GM21360 (cell line): ENCODE measurements around the gene SRSF6.
"Not testable (repeated sequence)": the region's sequence is repeated elsewhere in the genome, so short reads cannot be mapped to it uniquely, and the experiment has no call there.

Source experiments
- ATAC-seq: cut with Tn5 transposase; IDR thresholded peaks from one replicate; pipeline ENCODE4 v1.9.1; 2021; ENCODE audit warnings: mild to moderate bottlenecking, moderate library complexity; ENCODE audit not compliant: unreplicated experiment

The SRSF6 gene

DNA sequence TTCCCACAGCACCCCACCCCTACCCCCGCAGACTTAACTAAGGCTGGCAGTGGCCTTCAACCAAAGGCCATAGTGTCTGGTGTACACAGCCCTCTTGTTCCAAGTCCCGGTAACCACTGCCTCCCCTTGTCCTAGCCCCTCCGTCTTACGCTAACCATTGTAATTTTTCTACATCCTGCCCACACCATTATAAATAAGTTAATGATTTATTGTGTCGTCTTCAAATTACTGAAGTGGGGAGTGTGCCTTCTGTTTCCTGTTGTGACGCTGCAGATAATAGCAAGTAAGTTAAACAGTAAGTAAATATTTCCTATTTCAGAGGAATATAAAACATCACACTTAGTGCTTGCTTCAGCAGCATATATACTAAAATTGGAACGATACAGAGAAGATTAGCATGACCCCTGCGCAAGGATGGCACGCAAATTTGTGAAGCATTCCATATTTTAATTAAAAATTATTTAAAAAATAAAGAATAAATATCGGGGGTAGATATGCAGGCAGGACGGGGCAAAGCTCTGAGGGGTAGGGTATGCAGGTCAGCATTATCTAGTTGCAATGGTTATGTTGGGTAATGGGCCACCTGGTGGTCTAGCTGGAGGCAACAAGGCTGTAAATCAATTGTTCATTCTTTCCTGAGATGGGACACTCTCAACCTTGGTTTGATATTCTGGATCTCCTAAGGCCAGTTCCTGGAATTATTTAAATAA is 15.1 kb downstream of the SRSF6 start:
- no peak for ATAC-seq

GRCh38 chr20:43473381-43473704 is 15.6 kb downstream of the SRSF6 start:
- ATAC-seq: no peak

DNA sequence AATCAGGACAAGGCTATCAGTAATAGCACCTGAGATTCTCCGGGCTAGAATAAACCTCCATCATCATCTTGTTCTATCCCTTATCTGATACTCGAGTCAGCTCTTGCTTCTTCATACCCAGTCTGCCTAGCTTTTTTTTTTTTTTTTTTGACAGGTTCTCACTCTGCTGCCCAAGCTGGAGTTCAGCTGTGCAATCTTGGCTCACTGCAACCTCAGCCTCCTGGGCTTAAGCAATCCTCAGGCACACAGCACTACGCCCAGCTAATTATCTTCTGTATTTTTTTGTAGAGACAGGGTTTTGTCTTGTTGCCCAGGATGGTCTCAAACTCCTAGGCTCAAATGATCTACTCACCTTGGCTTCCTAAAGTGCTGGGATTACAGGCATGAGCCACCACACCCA is 19.5 kb downstream of the SRSF6 start:
- no peak for ATAC-seq

GRCh38 chr20:43477619-43478018 is 19.9 kb downstream of the SRSF6 start:
- no peak for ATAC-seq

GRCh38 chr20:43490038-43490437 is 32.3 kb downstream of the SRSF6 start:
- no peak for ATAC-seq

DNA sequence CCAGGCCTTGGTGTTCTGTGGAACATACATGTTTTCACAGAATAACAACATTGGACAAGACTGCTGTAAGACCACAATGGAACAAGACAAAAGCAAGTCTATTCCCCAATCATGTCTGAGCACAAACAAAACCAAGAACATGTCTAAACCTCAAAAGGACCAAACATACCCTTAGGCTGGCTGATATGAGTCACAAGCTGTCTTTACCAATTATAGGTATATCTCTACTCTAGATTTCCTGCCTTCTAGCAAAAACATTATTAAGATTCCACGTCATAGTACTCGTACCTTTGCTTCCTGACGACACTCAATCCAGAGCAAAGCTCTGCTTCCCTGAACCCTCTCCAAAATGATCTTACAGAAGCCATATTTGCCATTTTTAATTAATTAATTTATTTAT is 34.4 kb downstream of the SRSF6 start:
- ATAC-seq: peak; percentile 94

- no peak for ATAC-seq
Observed at GRCh38 chr20:43495388-43495787, 37.7 kb downstream of the SRSF6 start.

DNA sequence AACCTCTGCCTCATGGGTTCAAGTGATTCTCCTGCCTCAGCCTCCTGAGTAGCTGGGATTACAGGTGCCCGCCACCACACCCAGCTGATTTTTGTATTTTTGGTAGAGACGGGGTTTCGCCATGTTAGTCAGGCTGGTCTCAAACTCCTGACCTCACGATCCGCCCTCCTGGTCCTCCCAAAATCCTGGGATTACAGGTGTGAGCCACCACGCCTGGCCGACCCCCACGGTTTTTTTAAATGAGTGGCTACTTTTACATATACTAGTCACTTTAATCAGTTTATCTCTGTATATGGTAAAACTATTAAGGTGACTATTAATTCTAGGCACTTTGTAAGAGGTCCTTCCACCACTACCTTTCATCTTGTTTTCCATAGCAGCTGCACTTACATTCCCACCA is 44.3 kb downstream of the SRSF6 start:
- not testable (repeated sequence) for ATAC-seq

DNA sequence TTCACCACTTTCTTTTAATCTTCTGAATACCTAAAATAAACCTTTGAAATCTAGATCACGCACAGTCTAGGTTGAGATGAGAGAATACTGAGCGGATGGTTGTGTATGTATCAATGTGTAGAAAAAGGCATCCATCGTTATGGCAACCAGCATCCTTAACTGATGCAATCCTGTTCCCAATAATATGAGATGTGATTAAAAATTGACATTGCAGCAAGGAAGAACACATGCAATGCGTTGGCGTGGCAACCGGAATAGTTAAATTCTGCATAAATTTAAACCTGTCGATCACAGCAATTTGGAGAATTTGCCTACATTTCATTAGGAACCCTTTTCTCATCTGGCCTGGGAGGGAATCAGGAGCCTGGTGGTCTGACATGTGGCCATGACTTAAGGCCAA is 48.5 kb downstream of the SRSF6 start:
- ATAC-seq: no peak

DNA sequence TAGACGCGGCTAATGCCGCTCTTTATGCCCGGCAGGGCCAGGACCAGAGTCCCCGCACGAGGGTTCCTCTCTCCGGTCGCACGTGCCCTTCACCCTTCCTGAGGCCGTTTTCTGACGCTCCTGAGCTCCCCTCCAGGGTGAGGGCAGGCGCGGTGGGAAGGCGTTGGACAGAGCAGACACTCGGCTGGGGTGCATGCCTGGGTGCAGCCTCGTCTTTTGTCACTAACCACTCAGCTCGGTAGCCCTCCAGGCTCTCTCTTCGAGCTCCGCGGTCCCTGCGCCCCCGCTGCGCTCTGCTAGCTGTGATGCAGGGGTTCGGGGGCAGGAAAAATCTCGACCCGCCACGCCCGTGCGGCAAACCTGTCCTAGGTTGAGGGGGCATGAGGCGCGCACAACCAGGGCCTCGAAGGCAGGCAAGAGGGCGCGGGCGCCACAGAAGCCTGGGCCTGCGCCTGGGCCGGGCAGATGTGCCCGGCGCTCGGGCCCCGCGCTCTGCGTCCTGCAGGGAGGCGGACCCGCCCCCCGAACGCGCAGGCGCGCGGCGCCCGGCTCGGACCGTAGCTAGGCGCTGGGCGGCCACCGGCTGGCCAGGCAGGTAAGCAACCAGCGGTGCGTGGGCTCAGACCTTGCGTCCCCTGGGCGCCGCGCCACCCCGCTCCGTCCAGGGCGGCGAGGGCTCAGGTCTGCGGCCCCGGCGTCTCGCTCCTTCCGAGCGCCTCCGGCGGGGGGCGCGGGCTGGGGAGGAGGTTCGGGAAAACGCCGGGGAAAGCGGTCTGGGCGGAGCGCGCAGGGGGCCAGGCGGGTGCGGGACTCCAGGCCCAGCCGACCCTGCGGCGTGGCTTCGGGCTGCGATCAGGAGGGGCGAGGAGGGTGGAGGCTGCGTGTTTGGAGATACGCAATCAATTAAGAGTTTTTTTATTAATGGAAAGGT is 49.7 kb downstream of the SRSF6 start, which contains the start of gene L3MBTL1:
TSS of gene L3MBTL1 (plus strand) at position 548 of the 931 bp plus-strand sequence. CDS start 5,807 bp downstream, outside the sequence.
- ATAC-seq: no peak

- no peak for ATAC-seq
Observed at GRCh38 chr20:43508106-43508505, 50.4 kb downstream of the SRSF6 start.

GRCh38 chr20:43508604-43509040 is 50.9 kb downstream of the SRSF6 start:
- no peak for ATAC-seq

- ATAC-seq: no peak
Observed at GRCh38 chr20:43511879-43512278, 54.2 kb downstream of the SRSF6 start.

DNA sequence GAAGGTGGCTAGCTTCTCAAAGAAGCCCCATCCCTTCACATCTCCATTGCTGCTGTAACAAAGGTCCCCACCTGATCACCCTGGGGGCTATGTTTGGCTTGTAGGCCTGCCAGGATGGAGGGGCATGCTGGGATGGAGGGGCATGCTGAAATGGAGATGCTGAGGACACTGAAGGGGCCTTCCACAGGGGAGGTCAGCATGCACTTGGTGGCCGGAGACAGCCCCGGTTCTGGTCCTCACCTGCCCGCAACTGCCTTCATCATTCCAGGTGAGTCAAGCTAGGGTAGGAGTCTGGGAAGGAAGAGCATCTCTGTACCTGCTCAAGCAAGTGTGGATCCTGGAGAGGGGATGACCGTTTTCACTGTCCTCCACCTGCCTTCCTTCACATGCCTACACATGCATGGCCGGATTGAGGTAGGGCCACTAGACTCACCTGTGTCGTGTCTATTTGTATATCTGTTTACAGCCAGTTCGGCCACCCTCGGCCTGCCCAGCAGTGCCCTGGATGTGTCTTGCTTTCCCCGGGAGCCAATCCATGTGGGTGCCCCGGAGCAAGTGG is 55.8 kb downstream of the SRSF6 start:
- ATAC-seq: no peak
